BLaER1 treated with 17β-estradiol and CSF1 and Interleukin-3, amounts not matched to agents 10 nM and 100 nM (cell line): Measurements from ENCODE around the gene DCDC2C.

Experiments used
- H3K27ac ChIP-seq, 11 experiments: shearing (Covaris generic); formaldehyde crosslinking; 2 replicates each; pipeline ENCODE4 v1.8.1; 2022
- H3K27me3 ChIP-seq, 11 experiments: shearing (Covaris generic); formaldehyde crosslinking; 2 replicates each; pipeline ENCODE4 v1.8.1; 2022
- H3K36me3 ChIP-seq, 11 experiments: shearing (Covaris generic); formaldehyde crosslinking; 2 replicates each; pipeline ENCODE4 v1.8.1; 2022
- H3K4me1 ChIP-seq, 10 experiments: shearing (Covaris generic); formaldehyde crosslinking; 2 replicates each; pipeline ENCODE4 v1.8.1; 2022
- H3K4me2 ChIP-seq, 11 experiments: shearing (Covaris generic); formaldehyde crosslinking; 2 replicates each; pipeline ENCODE4 v1.8.1; 2022
- H3K4me3 ChIP-seq, 10 experiments: shearing (Covaris generic); formaldehyde crosslinking; 2 replicates each; pipeline ENCODE4 v1.8.1; 2022
- H3K9ac ChIP-seq, 11 experiments: shearing (Covaris generic); formaldehyde crosslinking; 2 replicates each; pipeline ENCODE4 v1.8.1; 2022
- H3K9me3 ChIP-seq, 11 experiments: shearing (Covaris generic); formaldehyde crosslinking; replicated peaks in 1 of 11; 2 replicates each; pipeline ENCODE4 v1.8.1; 2022
- H4K20me1 ChIP-seq, 11 experiments: shearing (Covaris generic); formaldehyde crosslinking; 2 replicates each; pipeline ENCODE4 v1.8.1; 2022
- Cebpa-rat ChIP-seq, 11 experiments: shearing (Covaris generic); IDR thresholded peaks; 2 replicates each; pipeline ENCODE4 v1.8.1; 2022

Gene DCDC2C

DNA sequence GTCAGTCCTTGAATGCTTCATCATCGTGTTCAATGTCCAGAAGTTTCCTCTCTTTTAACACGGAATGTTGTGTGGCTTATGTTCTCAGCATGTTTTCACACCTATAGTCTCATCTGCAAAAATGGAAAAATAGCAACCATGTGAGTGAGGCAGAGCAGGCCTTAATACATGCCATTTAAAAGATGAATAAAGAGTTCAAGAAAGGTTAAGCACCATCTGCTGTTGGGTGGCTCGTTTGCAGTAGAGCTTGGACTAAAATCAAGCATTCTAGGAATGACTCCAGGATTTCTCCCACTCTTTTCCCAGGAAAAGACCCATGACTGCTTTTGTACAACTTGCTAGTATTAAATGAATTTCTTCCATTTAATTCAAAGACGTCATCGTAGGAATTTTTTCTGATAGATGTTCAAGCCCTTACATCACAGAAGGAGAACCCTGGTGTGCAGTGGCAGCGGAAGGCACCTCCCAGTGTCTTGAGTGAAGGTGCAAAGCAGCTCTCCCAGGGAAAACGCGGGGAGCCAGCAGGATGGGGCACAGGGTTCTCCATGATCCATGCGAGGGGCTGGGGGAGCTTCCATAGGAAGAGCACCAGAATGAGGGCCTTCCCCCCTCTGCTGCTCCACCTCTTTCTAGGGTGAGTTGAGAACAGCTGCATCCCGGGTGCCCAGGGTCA is 9.6 kb downstream of the DCDC2C start:
- Histone ChIP-seq H3K27me3 (no peaks in the 10 kb centered on the region), H3K4me2 (no peak overlapping the region), H4K20me1 (no peaks in the 10 kb centered on the region), H3K27ac (no peak overlapping the region), H3K36me3 (no peaks in the 10 kb centered on the region), H3K4me3 (no peak overlapping the region), H3K9ac (no peak overlapping the region), H3K9me3 (peaks cover 0 to 14% (median 10%) of the 10 kb centered on the region in 11 experiments; a peak in 11 of 22 replicates), H3K4me1 (no peaks in the 10 kb centered on the region)
- TF ChIP-seq Cebpa-rat (IDR thresholded peaks at IDR 0.05), result no peak

DNA sequence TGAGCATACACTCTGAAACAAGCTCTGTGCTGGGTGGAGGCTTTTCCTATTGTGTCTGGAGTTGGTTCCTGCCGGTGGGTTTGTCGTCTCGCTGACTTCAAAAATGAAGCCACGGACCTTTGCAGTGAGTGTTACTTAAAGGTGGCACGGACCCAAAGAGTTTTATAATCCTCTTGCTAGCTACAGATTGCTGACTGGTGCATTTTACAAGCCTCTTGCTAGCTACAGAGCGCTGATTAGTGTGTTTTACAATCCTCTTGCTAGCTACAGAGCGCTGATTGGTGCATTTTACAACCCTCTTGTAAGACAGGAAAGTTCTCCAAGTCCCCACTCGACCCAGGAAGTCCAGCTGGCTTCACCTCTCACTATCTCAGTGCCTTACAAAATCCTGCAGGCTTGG is 15.3 kb downstream of the DCDC2C start:
- Histone ChIP-seq H3K9ac (no peak overlapping the region), H3K4me2 (no peak overlapping the region), H3K27me3 (no peaks in the 10 kb centered on the region), H3K4me3 (no peak overlapping the region), H4K20me1 (no peaks in the 10 kb centered on the region), H3K36me3 (no peaks in the 10 kb centered on the region), H3K4me1 (no peaks in the 10 kb centered on the region), H3K9me3 (peaks cover 19 to 38% (median 28%) of the 10 kb centered on the region in 11 experiments; a peak in 21 of 22 replicates), H3K27ac (no peak overlapping the region)
- TF ChIP-seq Cebpa-rat (IDR thresholded peaks at IDR 0.05), result no peak

DNA sequence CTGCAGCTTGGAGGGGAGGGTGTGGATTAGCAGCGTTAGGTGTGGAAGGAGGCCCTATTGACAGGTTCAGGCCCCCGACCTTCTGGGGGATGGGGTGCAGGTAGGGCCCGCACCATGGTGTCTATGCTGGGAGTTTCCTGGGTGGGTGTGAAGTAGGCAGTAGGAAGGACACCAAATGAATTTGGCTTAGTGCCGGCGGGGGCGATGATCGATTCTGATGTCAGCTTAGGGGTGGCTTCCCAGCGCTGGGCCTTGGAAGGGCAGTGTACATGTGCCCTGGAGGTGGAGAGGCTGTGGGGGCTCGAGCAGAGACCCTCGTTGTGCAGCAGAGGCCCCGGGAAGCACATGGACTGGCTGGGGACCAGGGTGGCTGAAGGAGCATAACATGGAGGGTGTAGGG is 21.6 kb downstream of the DCDC2C start:
- TF ChIP-seq Cebpa-rat (IDR thresholded peaks at IDR 0.05), result no peak
- Histone ChIP-seq H3K36me3 (no peaks in the 10 kb centered on the region), H3K27ac (no peak overlapping the region), H3K4me2 (0 out of 22 replicates have a peak overlapping the region, but pooled peaks of 1 of the 11 experiments have one; percentile 18), H3K27me3 (no peaks in the 10 kb centered on the region), H3K9ac (no peak overlapping the region), H3K4me3 (no peak overlapping the region), H3K9me3 (peaks cover 16 to 24% (median 21%) of the 10 kb centered on the region in 11 experiments; a peak in 21 of 22 replicates), H3K4me1 (peaks cover 7 to 26% (median 14%) of the 10 kb centered on the region in 10 experiments), H4K20me1 (no peaks in the 10 kb centered on the region)

DNA sequence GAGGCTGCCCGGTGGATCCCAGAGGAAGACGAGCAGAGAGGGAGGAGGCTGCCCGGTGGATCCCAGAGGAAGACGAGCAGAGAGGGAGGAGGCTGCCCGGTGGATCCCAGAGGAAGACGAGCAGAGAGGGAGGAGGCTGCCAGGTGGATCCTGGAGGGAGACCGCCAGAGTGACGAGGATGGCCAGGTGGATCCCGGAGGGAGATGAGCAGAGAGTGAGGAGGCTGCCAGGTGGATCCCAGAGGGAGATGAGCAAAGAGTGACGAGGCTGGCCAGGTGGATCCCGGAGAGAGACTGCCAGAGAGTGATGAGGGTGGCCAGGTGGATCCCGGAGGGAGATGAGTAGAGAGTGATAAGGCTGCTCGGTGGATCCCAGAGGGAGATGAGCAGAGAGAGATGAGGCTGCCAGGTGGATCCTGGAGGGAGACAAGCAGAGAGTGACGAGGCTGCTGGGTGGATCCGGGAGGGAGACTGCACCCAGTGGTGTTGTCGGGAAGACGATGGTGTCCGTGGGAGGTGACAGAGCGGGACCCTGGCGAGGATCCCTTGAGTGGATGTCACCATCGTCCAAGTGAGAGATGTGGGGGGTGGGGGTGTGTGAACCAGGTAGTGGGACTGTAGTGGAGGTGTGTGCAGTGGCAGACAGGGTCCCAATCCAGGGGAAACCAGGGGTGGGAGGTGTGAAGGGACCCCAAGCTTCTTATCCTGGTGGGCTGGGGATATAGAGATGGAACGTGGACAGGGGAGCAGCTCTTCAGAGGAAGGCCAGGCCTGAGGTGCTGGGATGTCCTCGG is 22.3 kb downstream of the DCDC2C start:
- Histone ChIP-seq H3K36me3 (no peaks in the 10 kb centered on the region), H3K4me2 (no peak overlapping the region), H3K4me1 (peaks cover 7 to 26% (median 14%) of the 10 kb centered on the region in 10 experiments), H3K27ac (no peak overlapping the region), H3K9me3 (peaks cover 9 to 18% (median 15%) of the 10 kb centered on the region in 11 experiments; a peak in 21 of 22 replicates), H3K27me3 (no peaks in the 10 kb centered on the region), H4K20me1 (no peaks in the 10 kb centered on the region), H3K4me3 (no peak overlapping the region), H3K9ac (no peak overlapping the region)
- no peak for TF ChIP-seq Cebpa-rat (IDR thresholded peaks at IDR 0.05)

DNA sequence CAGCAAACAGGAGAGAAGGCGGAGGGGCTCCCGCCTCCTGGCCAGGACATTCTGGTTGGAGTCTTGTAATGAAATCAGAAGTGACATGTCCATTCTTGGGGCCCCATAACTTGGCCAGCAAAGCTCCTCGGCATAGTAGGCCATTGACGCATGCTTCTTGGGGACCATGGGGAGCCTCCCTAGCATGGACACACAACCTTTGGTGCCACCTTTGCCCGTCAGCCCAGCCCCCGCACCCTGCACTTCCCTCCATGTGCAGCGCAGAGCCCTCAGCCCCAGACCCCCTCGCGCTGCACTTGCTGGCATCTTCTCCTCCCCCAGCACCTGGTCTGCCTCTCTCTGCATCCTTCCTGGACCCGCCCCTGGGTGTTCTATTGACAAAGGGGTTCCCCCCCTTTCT is 23.1 kb downstream of the DCDC2C start:
- H3K4me2 ChIP-seq, result no peak overlapping the region
- no peaks in the 10 kb centered on the region for H4K20me1 ChIP-seq
- peaks cover under 1 to 9% (median 7%) of the 10 kb centered on the region in 11 experiments; a peak in 17 of 22 replicates for H3K9me3 ChIP-seq
- TF ChIP-seq Cebpa-rat (IDR thresholded peaks at IDR 0.05), result no peak
- H3K4me3 ChIP-seq, result no peak overlapping the region
- no peaks in the 10 kb centered on the region for H3K36me3 ChIP-seq
- no peaks in the 10 kb centered on the region for H3K27me3 ChIP-seq
- H3K27ac ChIP-seq, result no peak overlapping the region
- H3K4me1 ChIP-seq, result peaks cover 7 to 26% (median 14%) of the 10 kb centered on the region in 10 experiments
- H3K9ac ChIP-seq, result no peak overlapping the region

DNA sequence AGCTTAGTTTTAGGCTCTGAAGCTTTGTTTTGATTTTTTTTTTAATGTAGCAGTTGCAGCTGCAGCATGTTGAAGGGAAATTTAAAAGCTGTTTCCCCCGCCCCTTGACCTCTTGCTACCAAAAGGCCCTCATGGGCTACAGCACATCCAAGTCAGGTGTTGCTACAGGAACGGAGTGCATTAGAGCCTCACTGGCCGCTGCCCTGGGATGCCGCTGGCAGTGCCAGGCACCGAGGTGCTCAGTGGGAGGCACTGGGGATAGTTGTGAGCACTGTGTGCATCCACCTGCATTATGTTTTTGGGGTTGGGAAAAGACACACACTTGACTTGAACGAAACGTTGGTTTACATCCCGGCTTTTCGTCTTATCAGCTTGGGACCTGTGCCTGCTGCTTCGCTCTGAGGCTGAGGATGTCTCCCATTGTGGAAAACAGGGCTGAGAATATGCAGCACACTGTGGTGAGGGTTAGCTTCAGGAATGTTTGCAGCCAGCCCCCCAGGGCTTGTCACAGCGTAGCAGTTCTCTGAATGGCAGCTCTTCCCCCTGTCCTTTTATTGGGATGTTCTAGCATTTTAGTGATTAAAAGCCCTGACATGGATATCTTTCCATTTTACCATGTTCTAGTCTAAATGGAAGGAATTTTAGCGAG is 24.1 kb downstream of the DCDC2C start:
- Histone ChIP-seq H3K4me1 (peaks cover 7 to 26% (median 14%) of the 10 kb centered on the region in 10 experiments), H4K20me1 (no peaks in the 10 kb centered on the region), H3K4me2 (peak overlapping the region; percentile 23 to 81 (median 66)), H3K27ac (no peak overlapping the region), H3K4me3 (no peak overlapping the region), H3K9ac (peak overlapping the region in 4 of 11 experiments; percentile 9 to 41 (median 32); a peak in 3 of 22 replicates), H3K36me3 (no peaks in the 10 kb centered on the region), H3K9me3 (no peaks in the 10 kb centered on the region), H3K27me3 (no peaks in the 10 kb centered on the region)
- no peak for TF ChIP-seq Cebpa-rat (IDR thresholded peaks at IDR 0.05)

DNA sequence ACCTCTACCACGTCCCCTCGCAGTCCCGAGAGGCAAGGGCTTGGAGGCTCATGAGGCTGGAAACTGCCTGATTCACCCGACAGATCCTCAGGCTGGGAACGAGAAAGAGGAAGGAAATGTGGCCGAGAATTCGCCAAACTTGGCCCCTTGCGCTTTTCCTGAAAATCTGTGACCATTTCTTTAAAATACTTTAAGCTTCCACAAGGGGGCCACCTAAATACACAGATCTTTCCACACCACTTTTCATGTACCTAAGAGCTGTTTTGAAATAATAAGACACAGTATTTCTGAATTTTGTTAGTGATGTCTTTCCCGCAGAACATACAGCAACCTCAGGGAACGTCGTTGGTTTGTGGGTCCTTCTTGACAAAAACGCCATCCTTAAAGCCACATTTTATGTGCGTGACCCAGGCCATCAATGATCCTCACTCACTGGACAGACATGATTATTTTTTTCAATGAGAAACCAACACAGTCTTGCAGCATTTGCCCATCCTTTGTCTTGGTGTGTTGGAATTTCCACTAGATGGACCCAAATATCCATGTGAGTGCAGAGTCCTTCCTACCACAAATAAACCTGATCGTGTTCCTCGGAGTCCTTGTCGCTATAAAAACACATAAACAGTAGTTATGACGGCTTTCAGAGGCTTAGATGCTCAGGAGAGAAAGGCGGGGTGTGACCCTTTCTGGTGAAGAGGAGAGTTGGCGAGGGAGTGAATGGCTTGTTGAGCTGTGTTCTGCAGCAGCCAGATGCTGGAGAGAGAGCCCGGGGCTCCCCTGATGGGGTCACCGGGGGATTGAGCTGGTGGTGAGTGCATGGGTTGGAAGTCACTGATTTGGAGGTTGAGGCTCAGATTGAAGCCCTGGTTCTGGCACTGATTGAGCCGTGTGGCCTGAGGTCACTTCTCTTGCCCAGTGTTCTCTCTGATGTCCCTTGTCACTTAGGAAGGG is 25.0 kb downstream of the DCDC2C start:
- no peaks in the 10 kb centered on the region for H3K9me3 ChIP-seq
- peak overlapping the region in 4 of 11 experiments; percentile 9 to 41 (median 32); a peak in 3 of 22 replicates for H3K9ac ChIP-seq
- H3K4me3 ChIP-seq, result no peak overlapping the region
- H3K27me3 ChIP-seq, result no peaks in the 10 kb centered on the region
- H3K36me3 ChIP-seq, result no peaks in the 10 kb centered on the region
- no peaks in the 10 kb centered on the region for H4K20me1 ChIP-seq
- H3K4me2 ChIP-seq, result peak overlapping the region; percentile 23 to 81 (median 66)
- peaks cover 7 to 26% (median 14%) of the 10 kb centered on the region in 10 experiments for H3K4me1 ChIP-seq
- no peak for TF ChIP-seq Cebpa-rat (IDR thresholded peaks at IDR 0.05)
- peak overlapping the region in 1 of 11 experiments; percentile 27; a peak in 1 of 22 replicates for H3K27ac ChIP-seq

DNA sequence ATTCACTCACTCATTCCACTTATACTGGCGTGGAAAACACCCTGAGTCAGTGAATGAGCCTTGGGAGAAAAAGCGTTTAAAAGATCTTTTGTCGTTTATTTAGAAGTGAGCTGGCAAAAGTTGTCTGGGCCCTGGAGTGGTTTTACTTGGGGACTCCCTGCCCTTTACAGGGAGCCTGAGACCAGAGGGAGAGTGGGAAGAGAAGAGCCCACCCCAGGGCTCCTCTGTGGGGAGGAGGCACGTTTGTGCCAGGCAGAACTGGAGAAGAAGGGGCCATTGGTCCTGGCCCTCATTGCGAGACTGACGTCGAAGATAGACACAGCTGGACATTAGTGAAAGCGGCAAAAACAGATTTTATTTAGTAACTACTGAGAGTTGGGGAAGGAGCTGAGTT is 25.7 kb downstream of the DCDC2C start:
- Histone ChIP-seq H3K4me3 (no peak overlapping the region), H3K4me1 (peaks cover 7 to 26% (median 14%) of the 10 kb centered on the region in 10 experiments), H3K36me3 (no peaks in the 10 kb centered on the region), H3K27me3 (no peaks in the 10 kb centered on the region), H3K27ac (peak overlapping the region in 1 of 11 experiments; percentile 27; a peak in 1 of 22 replicates), H3K9me3 (no peaks in the 10 kb centered on the region), H3K4me2 (no peak overlapping the region), H3K9ac (no peak overlapping the region), H4K20me1 (no peaks in the 10 kb centered on the region)
- no peak for TF ChIP-seq Cebpa-rat (IDR thresholded peaks at IDR 0.05)
